HepG2 (cell line): ENCODE results near the gene CD320. TPM values are rescaled to one million over a fixed set of nuclear protein-coding genes. Genes with fewer than 3 reads are reported as not detected.

Experiments
- BHLHE40 ChIP-seq: IDR thresholded peaks from 2 replicates; pipeline ENCODE4 v1.6.1; 2011; ENCODE audit warnings: low read length, improper control_type of control experiment
- CBX1 ChIP-seq: IDR thresholded peaks from one replicate; pipeline ENCODE4 v1.6.1; 2016; ENCODE audit warnings: antibody characterized with exemption, low read depth
- E2F1 ChIP-seq: sonication (generic); formaldehyde crosslinking; IDR thresholded peaks from 2 replicates; pipeline ENCODE4 v1.5.0; 2020; ENCODE audit warnings: missing genetic modification reagents
- ELF4 ChIP-seq: sonication (generic); formaldehyde crosslinking; IDR thresholded peaks from 2 replicates; pipeline ENCODE4 v1.5.0; 2020; ENCODE audit warnings: missing genetic modification reagents, mild to moderate bottlenecking, moderate library complexity, borderline replicate concordance
- ELK4 ChIP-seq: sonication (generic); formaldehyde crosslinking; IDR thresholded peaks from 2 replicates; pipeline ENCODE4 v1.9.0; 2021; ENCODE audit warnings: missing genetic modification reagents, borderline replicate concordance
- ERF ChIP-seq: IDR thresholded peaks from 2 replicates; pipeline ENCODE4 v1.6.1; 2018; ENCODE audit warnings: missing biosample characterization, missing genetic modification reagents
- GATAD2A ChIP-seq: IDR thresholded peaks from 2 replicates; pipeline ENCODE4 v1.6.1; 2016
- IRF9 ChIP-seq: sonication (generic); formaldehyde crosslinking; IDR thresholded peaks from 2 replicates; pipeline ENCODE4 v1.8.0; 2022; ENCODE audit warnings: missing genetic modification reagents, mild to moderate bottlenecking, borderline replicate concordance
- IRX3 ChIP-seq: sonication (generic); formaldehyde crosslinking; IDR thresholded peaks from 2 replicates; pipeline ENCODE4 v1.8.1; 2023; ENCODE audit warnings: mild to moderate bottlenecking, low read depth, missing genetic modification reagents, borderline replicate concordance
- KAT8 ChIP-seq: IDR thresholded peaks from 2 replicates; pipeline ENCODE4 v1.6.1; 2016; ENCODE audit warnings: missing genetic modification reagents, missing compliant biosample characterization
- MED1 ChIP-seq: sonication (generic); formaldehyde crosslinking; IDR thresholded peaks from 2 replicates; pipeline ENCODE4 v1.4.0; 2020; ENCODE audit warnings: missing genetic modification reagents
- NR1H2 ChIP-seq: sonication (generic); formaldehyde crosslinking; IDR thresholded peaks from 2 replicates; pipeline ENCODE4 v1.8.1; 2022; ENCODE audit warnings: low read depth, missing genetic modification reagents, borderline replicate concordance
- REST ChIP-seq, 2 experiments: IDR thresholded peaks; 2 replicates each; pipeline ENCODE4 v1.6.1; 2011 to 2012; ENCODE audit warnings: low read length in 2 of 2, borderline replicate concordance in 1 of 2, low read depth in 1 of 2, mild to moderate bottlenecking in 1 of 2, moderate library complexity in 1 of 2
- SNAI1 ChIP-seq: sonication (generic); formaldehyde crosslinking; IDR thresholded peaks from 2 replicates; pipeline ENCODE4 v1.5.0; 2020; ENCODE audit warnings: mild to moderate bottlenecking, missing genetic modification reagents, borderline replicate concordance
- SP5 ChIP-seq: IDR thresholded peaks from 2 replicates; pipeline ENCODE4 v1.6.1; 2016; ENCODE audit warnings: low read depth, borderline replicate concordance
- ZBTB14 ChIP-seq: sonication (generic); formaldehyde crosslinking; IDR thresholded peaks from 2 replicates; pipeline ENCODE4 v1.4.0; 2020; ENCODE audit warnings: missing genetic modification reagents
- ZEB1 ChIP-seq: IDR thresholded peaks from 2 replicates; pipeline ENCODE4 v1.6.1; 2012; ENCODE audit warnings: mild to moderate bottlenecking, low read depth, inconsistent platforms; ENCODE audit not compliant: insufficient replicate concordance
- ZNF350 ChIP-seq: sonication (generic); formaldehyde crosslinking; IDR thresholded peaks from 2 replicates; pipeline ENCODE4 v1.4.0; 2020; ENCODE audit warnings: mild to moderate bottlenecking, low read depth, missing genetic modification reagents, borderline replicate concordance
- ZNF557 ChIP-seq: sonication (generic); formaldehyde crosslinking; IDR thresholded peaks from 2 replicates; pipeline ENCODE4 v1.4.0; 2020; ENCODE audit warnings: missing genetic modification reagents
- ZNF891 ChIP-seq: sonication (generic); formaldehyde crosslinking; IDR thresholded peaks from 2 replicates; pipeline ENCODE4 v1.5.0; 2020; ENCODE audit warnings: mild to moderate bottlenecking, missing genetic modification reagents
- polyA plus RNA-seq, 8 experiments: library from polyadenylated mRNA; depleted of rRNA in 3 of 8; stranded (reverse) in 7 of 8; unstranded in 1 of 8; fragments of >200 nt; fragmentation: Illumina TruSeq in 4 of 8; extraction: Trizol in 4 of 8; gene quantifications; 2 replicates each; pipeline versions ENCODE4 v1.2.1 to v1.2.3, GENCODE V29; 2011 to 2016; ENCODE audit warnings: low read depth in 4 of 8, missing spikeins in 1 of 8, mixed read lengths in 1 of 8; ENCODE audit not compliant: insufficient read depth in 1 of 8
- total RNA-seq, 5 experiments: library from RNA; depleted of rRNA; stranded (reverse); fragments of >200 nt; fragmentation: Illumina TruSeq; extraction: Trizol; gene quantifications; 2 replicates each; pipeline ENCODE4 v1.2.3, GENCODE V29; 2016; ENCODE audit warnings: low read depth in 1 of 5

The CD320 gene
- total and polyA plus RNA-seq, 2 of the 13 experiments (the other 11 are each of a cell fraction or from before 2014, with no cell fraction given) = 83.1 to 99.9 TPM

- TF ChIP-seq ELK4 (CRISPR knock-in tag) (0 out of 2 replicates have a peak, but pooled peaks have one; percentile 50), ERF (CRISPR knock-in tag) (peak; percentile 79; the same call in 1 of the 2 replicates), IRX3 (CRISPR knock-in tag) (peak; percentile 72; the same call in 1 of the 2 replicates), GATAD2A (CRISPR knock-in tag) (0 out of 2 replicates have a peak, but pooled peaks have one; percentile 14), IRF9 (peak; percentile 62; the same call in 1 of the 2 replicates), REST (IDR thresholded peaks at IDR 0.05; ENCODE audit: borderline replicate concordance in 1 of 2, low read depth in 1 of 2, low read length in 2 of 2) (peak in 1 of 2 experiments; percentile 59; a peak in 1 of 4 replicates), NR1H2 (0 out of 2 replicates have a peak, but pooled peaks have one; percentile 76), E2F1 (CRISPR knock-in tag) (peak; percentile 15; the same call in 1 of the 2 replicates), BHLHE40 (peak; percentile 96), KAT8 (CRISPR knock-in tag) (peak; percentile 96), ELF4 (CRISPR knock-in tag) (0 out of 2 replicates have a peak, but pooled peaks have one; percentile 52), MED1 (peak; percentile 69), ZNF891 (CRISPR knock-in tag) (no peak; the same call in 1 of the 2 replicates), ZNF350 (CRISPR knock-in tag) (peak; percentile 89), ZEB1 (peak; percentile 52), CBX1 (no peak), ZNF557 (CRISPR knock-in tag) (peak; percentile 58; the same call in 1 of the 2 replicates), SP5 (CRISPR knock-in tag) (no peak), SNAI1 (CRISPR knock-in tag) (peak; percentile 97), ZBTB14 (no peak; the same call in 1 of the 2 replicates)
Measured at GRCh38 chr19:8321067-8321985, 13.2 kb upstream of the CD320 start, which contains the start of the genes NDUFA7 and RPS28 (continued).
